Endothelial cell (in vitro differentiated cells): Measurements from ENCODE around the gene LYRM1. TPM values are rescaled to one million over a fixed set of nuclear protein-coding genes. Genes with fewer than 3 reads are reported as not detected.
A peak's percentile ranks its signal among the peaks of the same experiment; 100 is the strongest.

Experiments used
- DNase-seq: peaks from one replicate; pipeline ENCODE4 v3.0.0; 2021; ENCODE audit warnings: low spot score
- H3K27ac Mint-ChIP-seq: one replicate; pipeline ENCODE4 v1.8.0; 2021; ENCODE audit warnings: mixed read lengths, inconsistent platforms; ENCODE audit not compliant: unreplicated experiment
- H3K27me3 Mint-ChIP-seq: one replicate; pipeline ENCODE4 v1.8.0; 2021; ENCODE audit warnings: mild to moderate bottlenecking, moderate library complexity, mixed read lengths, inconsistent platforms; ENCODE audit not compliant: unreplicated experiment
- H3K36me3 Mint-ChIP-seq: one replicate; pipeline ENCODE4 v1.8.0; 2021; ENCODE audit warnings: mild to moderate bottlenecking, low read depth, mixed read lengths, inconsistent platforms; ENCODE audit not compliant: unreplicated experiment
- H3K4me1 Mint-ChIP-seq: one replicate; pipeline ENCODE4 v1.8.0; 2021; ENCODE audit warnings: mild to moderate bottlenecking, mixed read lengths, inconsistent platforms; ENCODE audit not compliant: unreplicated experiment
- H3K4me3 Mint-ChIP-seq: one replicate; pipeline ENCODE4 v1.8.0; 2021; ENCODE audit warnings: mild to moderate bottlenecking, mixed read lengths, inconsistent platforms; ENCODE audit not compliant: unreplicated experiment
- H3K9me3 Mint-ChIP-seq: one replicate; pipeline ENCODE4 v1.8.0; 2021; ENCODE audit warnings: mixed read lengths, inconsistent platforms; ENCODE audit not compliant: unreplicated experiment
- CTCF ChIP-seq: fragments of 200-600 bp; sonication (generic); IDR thresholded peaks from one replicate; pipeline ENCODE4 v1.5.0; 2021; ENCODE audit warnings: antibody characterized with exemption; ENCODE audit not compliant: unreplicated experiment
- total RNA-seq: library from RNA; stranded (reverse); fragmentation: NEBNext Ultra II Directional; extraction: Animal tissue kit (Norgen Biotek cat#: 25700); gene quantifications from one replicate; pipeline ENCODE4 v1.2.1, GENCODE V29; 2021; ENCODE audit not compliant: unreplicated experiment

The LYRM1 gene
- total RNA-seq, 1 donor from 2014 or later = 14.0 TPM

GRCh38 chr16:20866145-20866772 lies 34.3 kb upstream of the LYRM1 start:
- Mint-ChIP-seq H3K27me3 (peaks cover 3% of the 10 kb centered on the region), H3K4me3 (no peak overlapping the region), H3K4me1 (peaks cover 43% of the 10 kb centered on the region), H3K9me3 (no peaks in the 10 kb centered on the region), H3K36me3 (peaks cover 14% of the 10 kb centered on the region), H3K27ac (peak overlapping the region; percentile 45)
- DNase-seq = no peak
- TF ChIP-seq CTCF = no peak

GRCh38 chr16:20866801-20867200 lies 33.8 kb upstream of the LYRM1 start:
- Mint-ChIP-seq H3K27me3 (peaks cover 3% of the 10 kb centered on the region), H3K4me3 (no peak overlapping the region), H3K4me1 (peaks cover 46% of the 10 kb centered on the region), H3K36me3 (peaks cover 14% of the 10 kb centered on the region), H3K27ac (no peak overlapping the region), H3K9me3 (no peaks in the 10 kb centered on the region)
- no peak for DNase-seq
- TF ChIP-seq CTCF = no peak

GRCh38 chr16:20867585-20867984 lies 33.0 kb upstream of the LYRM1 start:
- no peak for DNase-seq
- Mint-ChIP-seq H3K9me3 (no peaks in the 10 kb centered on the region), H3K4me3 (no peak overlapping the region), H3K36me3 (peaks cover 9% of the 10 kb centered on the region), H3K27me3 (peaks cover 3% of the 10 kb centered on the region), H3K27ac (no peak overlapping the region), H3K4me1 (peaks cover 54% of the 10 kb centered on the region)
- TF ChIP-seq CTCF = no peak

GRCh38 chr16:20868890-20869289 lies 31.7 kb upstream of the LYRM1 start:
- Mint-ChIP-seq H3K4me3 (no peak overlapping the region), H3K36me3 (peaks cover 9% of the 10 kb centered on the region), H3K4me1 (peaks cover 65% of the 10 kb centered on the region), H3K27ac (no peak overlapping the region), H3K9me3 (no peaks in the 10 kb centered on the region), H3K27me3 (peaks cover 3% of the 10 kb centered on the region)
- no peak for TF ChIP-seq CTCF
- DNase-seq = no peak

GRCh38 chr16:20870122-20870820 lies 30.3 kb upstream of the LYRM1 start:
- H3K4me1 Mint-ChIP-seq = peaks cover 72% of the 10 kb centered on the region

More at GRCh38 chr16:20870122-20870820, 30.3 kb upstream of the LYRM1 start:
- peak overlapping the region; percentile 11 for H3K27ac Mint-ChIP-seq
- DNase-seq = no peak
- H3K27me3 Mint-ChIP-seq = peaks cover 3% of the 10 kb centered on the region
- no peaks in the 10 kb centered on the region for H3K9me3 Mint-ChIP-seq
- TF ChIP-seq CTCF = no peak
- H3K4me3 Mint-ChIP-seq = no peak overlapping the region
- peaks cover 9% of the 10 kb centered on the region for H3K36me3 Mint-ChIP-seq
